WTC11 (cell line): ENCODE results near the gene MTMR2. TPM values are rescaled to one million over a fixed set of nuclear protein-coding genes. Genes with fewer than 3 reads are reported as not detected.

Source experiments
- ATAC-seq: fragments of 200-7000 bp; cut with Tn5 transposase; 2 replicates; pipeline ENCODE4 v1.10.0; 2021; ENCODE audit warnings: mild to moderate bottlenecking, moderate library complexity
- CTCF ChIA-PET: fragments of 300-600 bp; sonication (Branson Sonifier 250); formaldehyde crosslinking; loops from one replicate; lab custom pipeline; 2021; ENCODE audit warnings: antibody characterized with exemption; lab: Charles Lee
- POLR2A ChIA-PET: fragments of 350-600 bp; sonication (Branson Sonifier 250); formaldehyde crosslinking; loops from one replicate; lab custom pipeline; 2021; ENCODE audit warnings: antibody characterized with exemption; lab: Charles Lee
- DNase-seq: peaks from one replicate; pipeline ENCODE4 v3.0.0; 2021; ENCODE audit warnings: low spot score
- H3K27ac Mint-ChIP-seq: 2 replicates; pipeline ENCODE4 v1.8.0; 2021; ENCODE audit warnings: mixed read lengths
- H3K27me3 Mint-ChIP-seq: 2 replicates; pipeline ENCODE4 v1.8.0; 2021; ENCODE audit warnings: low read depth, mild to moderate bottlenecking, moderate library complexity, mixed read lengths
- H3K36me3 Mint-ChIP-seq: 2 replicates; pipeline ENCODE4 v1.8.0; 2021; ENCODE audit warnings: mixed read lengths
- H3K4me1 Mint-ChIP-seq: 2 replicates; pipeline ENCODE4 v1.8.0; 2022; ENCODE audit warnings: mixed read lengths
- H3K4me3 Mint-ChIP-seq: 2 replicates; pipeline ENCODE4 v1.8.0; 2021; ENCODE audit warnings: mild to moderate bottlenecking, moderate library complexity, mixed read lengths
- H3K9me3 Mint-ChIP-seq: 2 replicates; pipeline ENCODE4 v1.8.0; 2021; ENCODE audit warnings: mixed read lengths
- CBFB ChIP-seq: sonication (generic); formaldehyde crosslinking; IDR thresholded peaks from 2 replicates; pipeline ENCODE4 v1.8.1; 2022; ENCODE audit warnings: mild to moderate bottlenecking, low read depth, missing genetic modification reagents
- CDX4 ChIP-seq: fragments of 250-450 bp; sonication (Bioruptor Pico); IDR thresholded peaks from 2 replicates; pipeline ENCODE4 v1.9.0; 2021; ENCODE audit warnings: moderate library complexity, mild to moderate bottlenecking, inconsistent platforms, borderline replicate concordance
- E2F4 ChIP-seq: sonication (generic); formaldehyde crosslinking; IDR thresholded peaks from 2 replicates; pipeline ENCODE4 v1.8.1; 2022; ENCODE audit warnings: low read depth, mild to moderate bottlenecking, moderate library complexity, missing genetic modification reagents, borderline replicate concordance
- E2F5 ChIP-seq: sonication (generic); formaldehyde crosslinking; IDR thresholded peaks from 2 replicates; pipeline ENCODE4 v1.8.1; 2022; ENCODE audit warnings: mild to moderate bottlenecking, moderate library complexity, missing genetic modification reagents
- EMX1 ChIP-seq: fragments of 250-450 bp; sonication (Bioruptor Pico); IDR thresholded peaks from 2 replicates; pipeline ENCODE4 v1.8.0; 2021; ENCODE audit warnings: mild to moderate bottlenecking
- ESRRA ChIP-seq: sonication (generic); formaldehyde crosslinking; IDR thresholded peaks from 2 replicates; pipeline ENCODE4 v1.8.1; 2022; ENCODE audit warnings: mild to moderate bottlenecking, missing genetic modification reagents, borderline replicate concordance
- FOXJ3 ChIP-seq: sonication (generic); formaldehyde crosslinking; IDR thresholded peaks from 2 replicates; pipeline ENCODE4 v1.9.0; 2021; ENCODE audit warnings: missing genetic modification reagents, mild to moderate bottlenecking, borderline replicate concordance
- GTF2I ChIP-seq: fragments of 250-450 bp; sonication (Bioruptor Pico); conservative IDR thresholded peaks from 2 replicates; pipeline ENCODE4 v1.4.0; 2021; ENCODE audit warnings: mild to moderate bottlenecking
- JAZF1 ChIP-seq: fragments of 250-450 bp; sonication (Bioruptor Pico); IDR thresholded peaks from 2 replicates; pipeline ENCODE4 v1.9.0; 2021; ENCODE audit warnings: moderate library complexity, mild to moderate bottlenecking, inconsistent platforms
- NFE2L1 ChIP-seq: sonication (generic); formaldehyde crosslinking; IDR thresholded peaks from 2 replicates; pipeline ENCODE4 v1.8.1; 2023; ENCODE audit warnings: missing genetic modification reagents
- PRRX2 ChIP-seq: fragments of 250-450 bp; sonication (Bioruptor Pico); IDR thresholded peaks from 2 replicates; pipeline ENCODE4 v1.8.0; 2021; ENCODE audit warnings: mild to moderate bottlenecking
- STAT6 ChIP-seq: sonication (generic); formaldehyde crosslinking; conservative IDR thresholded peaks from 2 replicates; pipeline ENCODE4 v1.8.1; 2023; ENCODE audit warnings: mild to moderate bottlenecking, low read depth, missing genetic modification reagents, moderate library complexity
- TEAD1 ChIP-seq: sonication (generic); formaldehyde crosslinking; IDR thresholded peaks from 2 replicates; pipeline ENCODE4 v1.8.0; 2022; ENCODE audit warnings: mild to moderate bottlenecking, missing genetic modification reagents
- ZNF138 ChIP-seq: sonication (generic); formaldehyde crosslinking; conservative IDR thresholded peaks from 2 replicates; pipeline ENCODE4 v1.8.1; 2022; ENCODE audit warnings: mild to moderate bottlenecking, moderate library complexity, missing genetic modification reagents
- ZNF512 ChIP-seq: sonication (generic); formaldehyde crosslinking; IDR thresholded peaks from 2 replicates; pipeline ENCODE4 v1.8.1; 2022; ENCODE audit warnings: missing genetic modification reagents, borderline replicate concordance
- ZNF671 ChIP-seq: fragments of 250-450 bp; sonication (Bioruptor Pico); IDR thresholded peaks from 2 replicates; pipeline ENCODE4 v1.8.0; 2021; ENCODE audit warnings: mild to moderate bottlenecking
- total RNA-seq: library from RNA; stranded (reverse); gene quantifications from 3 replicates; pipeline ENCODE4 v1.2.3, GENCODE V29; 2021
- TF ChIP-seq, protein P1 (sequence below): sonication (generic); formaldehyde crosslinking; IDR thresholded peaks from 2 replicates; pipeline ENCODE4 v1.8.1; 2023; ENCODE audit warnings: mild to moderate bottlenecking, missing genetic modification reagents

Gene MTMR2
- total RNA-seq, 1 experiment from 2014 or later, result 45.6 TPM

- TF ChIP-seq ESRRA (CRISPR knock-in tag), result no peak
- TF ChIP-seq ZNF671, result no peak
- no peak for TF ChIP-seq PRRX2 (CRISPR knock-in tag)
- TF ChIP-seq TEAD1 (CRISPR knock-in tag), result no peak
- no peak for TF ChIP-seq E2F5 (CRISPR knock-in tag)
- TF ChIP-seq GTF2I, result no peak
- no peak for TF ChIP-seq ZNF138 (CRISPR knock-in tag)
- no peak for TF ChIP-seq JAZF1 (CRISPR knock-in tag)
- no peak for TF ChIP-seq CBFB (CRISPR knock-in tag)
- no peak for TF ChIP-seq STAT6 (CRISPR knock-in tag)
Observed at GRCh38 chr11:95944623-95945022, 20.7 kb upstream of the MTMR2 start (continued).

- ATAC-seq, result no peak
- POLR2A ChIA-PET, result no interaction called here
- H3K27ac Mint-ChIP-seq, result no peak overlapping the region
- H3K27me3 Mint-ChIP-seq, result peaks cover 5% of the 10 kb centered on the region
- CTCF ChIA-PET, result no interaction called here
- peaks cover 42% of the 10 kb centered on the region for H3K36me3 Mint-ChIP-seq
- no peak for DNase-seq
- no peak overlapping the region for H3K4me3 Mint-ChIP-seq
- TF ChIP-seq FOXJ3 (CRISPR knock-in tag), result no peak
- TF ChIP-seq NFE2L1 (CRISPR knock-in tag), result no peak
- TF ChIP-seq E2F4 (CRISPR knock-in tag), result no peak
- TF ChIP-seq, protein P1, sequence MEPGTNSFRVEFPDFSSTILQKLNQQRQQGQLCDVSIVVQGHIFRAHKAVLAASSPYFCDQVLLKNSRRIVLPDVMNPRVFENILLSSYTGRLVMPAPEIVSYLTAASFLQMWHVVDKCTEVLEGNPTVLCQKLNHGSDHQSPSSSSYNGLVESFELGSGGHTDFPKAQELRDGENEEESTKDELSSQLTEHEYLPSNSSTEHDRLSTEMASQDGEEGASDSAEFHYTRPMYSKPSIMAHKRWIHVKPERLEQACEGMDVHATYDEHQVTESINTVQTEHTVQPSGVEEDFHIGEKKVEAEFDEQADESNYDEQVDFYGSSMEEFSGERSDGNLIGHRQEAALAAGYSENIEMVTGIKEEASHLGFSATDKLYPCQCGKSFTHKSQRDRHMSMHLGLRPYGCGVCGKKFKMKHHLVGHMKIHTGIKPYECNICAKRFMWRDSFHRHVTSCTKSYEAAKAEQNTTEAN (CRISPR knock-in tag), result no peak
- no peak for TF ChIP-seq ZNF512 (CRISPR knock-in tag)
- TF ChIP-seq CDX4 (CRISPR knock-in tag), result no peak
- peaks cover 62% of the 10 kb centered on the region for H3K9me3 Mint-ChIP-seq
- no peaks in the 10 kb centered on the region for H3K4me1 Mint-ChIP-seq
Observed at GRCh38 chr11:95943546-95943945, 19.6 kb upstream of the MTMR2 start.

- DNase-seq, result no peak
- ATAC-seq, result no peak
- ChIA-PET CTCF (no interaction called here), POLR2A (no interaction called here)
- Mint-ChIP-seq H3K9me3 (peaks cover 37% of the 10 kb centered on the region), H3K4me3 (no peak overlapping the region), H3K36me3 (peaks cover 8% of the 10 kb centered on the region), H3K27ac (no peak overlapping the region), H3K27me3 (no peaks in the 10 kb centered on the region; the same call in 1 of the 2 replicates), H3K4me1 (no peaks in the 10 kb centered on the region)
- TF ChIP-seq EMX1 (CRISPR knock-in tag) (no peak), STAT6 (CRISPR knock-in tag) (no peak), PRRX2 (CRISPR knock-in tag) (no peak), E2F5 (CRISPR knock-in tag) (no peak)
Observed at GRCh38 chr11:95939091-95939490, 15.2 kb upstream of the MTMR2 start.
